TTC549 (cell line): Measurements from ENCODE around the gene NACC2.
A peak's percentile ranks its signal among the peaks of the same experiment; 100 is the strongest.

Experiments
- FAIRE-seq: peaks from 2 replicates; lab custom pipeline; 2012; peaks lifted over from hg19 to GRCh38; lab: Jason Lieb, UNC

Gene NACC2

GRCh38 chr9:136092741-136093140, 2.3 kb downstream of the NACC2 start:
- FAIRE-seq, result no peak

GRCh38 chr9:136092353-136092650, 2.8 kb downstream of the NACC2 start:
- FAIRE-seq, result no peak

- FAIRE-seq, result no peak
These were observed 3.3 kb downstream of the NACC2 start for GRCh38 chr9:136091582-136092352.

GRCh38 chr9:136090768-136091581, 4.1 kb downstream of the NACC2 start:
- no peak for FAIRE-seq

DNA sequence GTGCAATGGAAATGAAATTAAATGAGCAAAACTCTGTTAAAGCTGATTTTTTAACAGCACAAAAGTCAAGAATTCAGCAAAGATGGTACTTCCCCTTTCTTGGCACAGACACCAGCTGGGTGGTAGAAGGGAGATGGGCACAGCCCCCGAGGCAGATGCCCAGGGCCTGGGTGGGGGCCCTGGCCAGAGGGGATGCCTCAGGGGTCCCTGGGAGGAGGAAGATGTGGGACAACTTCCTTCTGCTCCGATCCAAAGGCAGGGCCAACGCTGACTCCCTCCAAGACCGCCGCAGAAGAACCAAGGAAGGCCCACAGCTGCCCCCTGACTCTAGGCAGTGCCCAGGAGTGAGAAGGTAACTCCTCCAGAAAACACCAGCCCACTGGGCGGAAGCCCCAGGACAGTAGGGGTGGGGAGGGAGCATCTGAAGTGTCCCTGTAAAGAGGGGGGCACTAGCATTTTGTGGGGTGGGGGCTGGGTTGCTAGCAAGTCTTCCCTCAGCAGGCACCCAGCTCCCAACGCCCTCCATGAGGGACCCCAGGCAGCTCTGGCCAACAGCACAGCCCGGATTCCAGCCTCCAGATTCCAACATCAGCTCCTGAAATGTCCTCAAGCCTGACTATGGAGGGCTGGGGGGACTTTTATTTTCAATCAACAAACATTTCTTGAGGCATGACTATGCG, 4.9 kb downstream of the NACC2 start:
- FAIRE-seq, result no peak

DNA sequence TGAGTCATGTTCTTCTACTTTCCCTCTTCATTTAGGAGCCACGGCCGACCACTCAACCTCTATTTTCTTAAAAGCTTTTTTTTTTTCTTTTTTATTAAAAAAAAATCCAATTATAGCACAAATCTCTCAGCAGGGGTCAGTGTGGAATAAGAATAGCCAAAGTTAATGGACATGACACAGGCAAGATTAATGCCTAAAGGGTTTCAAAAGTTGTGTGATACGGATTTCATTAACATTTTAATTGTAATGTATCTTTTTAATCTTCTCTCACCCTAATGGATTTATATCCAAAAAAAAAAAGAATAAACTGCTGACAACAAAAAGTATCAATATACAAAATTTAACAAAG, 5.4 kb downstream of the NACC2 start:
- FAIRE-seq, result peak; percentile 68

GRCh38 chr9:136088939-136089696, 6.0 kb downstream of the NACC2 start:
- no peak for FAIRE-seq

- no peak for FAIRE-seq
These were observed 6.6 kb downstream of the NACC2 start for GRCh38 chr9:136088481-136088938.

- no peak for FAIRE-seq
These were observed 7.2 kb downstream of the NACC2 start for GRCh38 chr9:136087741-136088480.

DNA sequence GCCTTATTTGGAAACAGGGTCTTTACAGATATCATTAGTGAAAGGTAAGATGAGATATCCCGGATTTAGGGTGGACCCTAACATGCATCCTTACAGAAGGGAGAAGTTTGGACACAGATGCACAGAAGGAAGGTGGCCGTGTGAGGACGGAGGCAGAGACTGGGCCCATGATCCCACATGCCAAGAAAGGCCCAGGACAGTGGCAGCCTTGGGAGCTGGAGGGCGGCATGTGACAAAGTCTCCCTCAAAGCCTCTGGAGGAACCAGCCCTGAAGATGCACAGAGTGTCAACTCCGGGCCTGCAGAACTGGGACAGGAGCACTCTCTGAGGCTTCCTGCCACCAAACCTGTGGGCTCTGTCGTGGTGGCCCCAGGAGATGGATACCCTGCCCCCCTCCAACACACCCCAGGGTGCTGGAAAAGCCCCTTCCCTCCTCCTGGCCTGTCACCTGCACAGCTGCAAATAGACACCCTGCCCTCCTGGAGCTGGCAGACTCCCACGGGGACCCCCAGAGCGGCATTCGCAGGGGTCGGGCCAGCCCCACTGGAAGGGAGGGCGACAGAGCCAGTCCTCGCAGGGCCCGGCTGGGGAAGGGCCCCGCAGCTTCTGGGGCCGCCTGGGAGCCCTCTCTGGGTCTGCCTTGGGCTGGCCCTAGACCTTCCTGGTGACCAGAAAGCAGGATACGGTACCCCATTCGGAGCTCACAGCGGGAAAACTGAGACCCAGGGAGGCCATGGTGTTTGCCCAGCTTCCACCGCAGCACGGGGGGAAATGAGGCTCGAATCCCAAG, 7.9 kb downstream of the NACC2 start:
- FAIRE-seq, result no peak

DNA sequence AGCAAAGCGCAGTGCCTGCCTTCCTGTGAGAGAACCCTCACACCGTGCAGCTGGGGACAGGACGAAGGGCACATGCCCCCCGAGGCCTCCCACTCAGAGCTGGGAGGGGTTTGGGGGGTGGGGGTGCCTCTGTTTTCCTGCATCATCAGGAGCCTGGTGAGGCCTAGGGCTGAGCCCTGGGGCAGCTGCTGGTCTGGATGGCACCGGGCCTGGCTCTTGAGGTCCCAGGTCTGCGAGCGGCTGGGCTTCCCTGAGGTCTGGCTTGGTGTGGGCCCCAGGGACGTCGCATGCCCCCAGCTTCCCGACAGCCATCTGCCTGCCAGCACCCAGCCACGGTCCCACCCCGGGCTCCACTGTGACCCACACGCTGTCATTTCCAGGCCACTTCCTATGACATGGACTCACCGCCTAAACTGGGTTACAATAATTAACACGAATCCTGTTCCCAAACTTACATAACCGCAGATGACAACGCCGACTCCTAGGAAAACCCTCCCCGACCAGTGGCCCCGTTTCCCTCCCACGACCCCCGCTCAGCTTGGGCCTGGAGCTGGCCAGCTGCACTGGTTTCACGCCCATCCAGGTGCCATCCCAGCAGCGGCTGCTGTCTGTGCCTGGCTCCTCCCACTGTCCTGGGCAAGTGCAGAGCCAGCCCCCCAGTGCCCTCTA, 8.7 kb downstream of the NACC2 start:
- no peak for FAIRE-seq

- no peak for FAIRE-seq
These were observed 9.3 kb downstream of the NACC2 start for GRCh38 chr9:136085815-136086212.

DNA sequence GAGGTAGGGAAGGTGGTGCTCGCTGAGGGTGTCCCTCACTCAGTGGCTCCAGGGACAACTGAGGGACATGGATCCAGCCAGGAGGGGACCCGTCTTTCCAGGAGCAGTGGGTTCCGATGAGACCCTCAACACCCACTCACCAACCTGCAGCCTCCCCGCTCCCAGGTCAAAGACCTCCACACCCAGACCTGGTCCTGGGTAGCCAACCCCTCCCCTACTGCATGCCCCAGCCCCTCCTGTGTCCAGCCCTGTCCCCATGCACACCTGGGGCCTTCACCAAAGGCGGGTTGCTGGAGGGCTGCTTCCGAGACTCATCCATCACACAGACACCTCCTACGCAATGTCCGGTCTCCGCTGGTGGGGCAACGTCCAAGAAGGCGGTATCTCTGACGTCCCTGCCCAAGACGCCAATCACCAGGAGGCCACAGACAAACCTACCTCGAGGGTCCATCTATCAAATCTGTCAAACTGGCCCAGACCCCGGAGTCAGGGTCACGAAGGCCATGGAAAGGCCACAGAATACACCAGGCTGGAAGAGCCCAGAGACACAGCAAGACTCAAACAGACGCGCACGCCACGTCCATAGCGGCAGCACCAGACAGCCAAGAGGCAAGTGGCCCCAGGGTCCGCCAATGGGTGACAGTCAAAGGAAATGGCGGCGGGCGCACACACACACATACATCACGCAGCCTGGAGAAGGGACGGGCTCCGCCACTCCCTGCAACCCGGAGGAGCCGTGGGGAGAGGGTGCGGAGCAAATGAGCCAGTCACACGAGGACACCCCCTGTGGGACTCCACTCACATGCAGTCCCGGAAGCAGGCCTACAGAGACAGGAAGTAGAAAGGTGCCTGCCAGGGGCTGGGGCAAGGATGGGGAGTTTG, 10.8 kb downstream of the NACC2 start:
- FAIRE-seq, result no peak

DNA sequence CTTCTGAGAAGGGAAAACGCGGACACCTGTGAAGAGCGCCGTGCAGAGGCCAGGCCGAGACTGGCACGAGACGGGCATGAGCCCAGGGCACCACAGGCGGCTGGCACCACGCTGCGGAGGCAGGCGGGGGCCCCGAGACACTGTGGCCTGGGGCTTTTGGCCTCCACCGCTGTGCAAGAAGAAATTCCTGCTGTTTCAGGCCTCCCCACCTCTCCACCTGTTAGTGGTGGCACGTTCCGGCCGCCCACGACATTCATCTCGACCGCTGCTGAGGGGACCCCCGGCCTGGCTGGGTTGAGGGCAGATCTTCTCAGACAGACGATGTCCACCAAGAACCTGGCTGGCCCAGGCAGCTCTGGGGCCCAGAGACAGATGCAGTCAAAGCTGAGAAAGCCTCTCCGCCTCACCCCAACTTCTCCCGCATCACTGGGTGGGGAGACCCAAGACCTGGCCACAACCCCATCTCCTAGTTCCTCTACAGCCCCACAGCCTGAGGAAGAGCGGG, 11.5 kb downstream of the NACC2 start:
- FAIRE-seq, result no peak

DNA sequence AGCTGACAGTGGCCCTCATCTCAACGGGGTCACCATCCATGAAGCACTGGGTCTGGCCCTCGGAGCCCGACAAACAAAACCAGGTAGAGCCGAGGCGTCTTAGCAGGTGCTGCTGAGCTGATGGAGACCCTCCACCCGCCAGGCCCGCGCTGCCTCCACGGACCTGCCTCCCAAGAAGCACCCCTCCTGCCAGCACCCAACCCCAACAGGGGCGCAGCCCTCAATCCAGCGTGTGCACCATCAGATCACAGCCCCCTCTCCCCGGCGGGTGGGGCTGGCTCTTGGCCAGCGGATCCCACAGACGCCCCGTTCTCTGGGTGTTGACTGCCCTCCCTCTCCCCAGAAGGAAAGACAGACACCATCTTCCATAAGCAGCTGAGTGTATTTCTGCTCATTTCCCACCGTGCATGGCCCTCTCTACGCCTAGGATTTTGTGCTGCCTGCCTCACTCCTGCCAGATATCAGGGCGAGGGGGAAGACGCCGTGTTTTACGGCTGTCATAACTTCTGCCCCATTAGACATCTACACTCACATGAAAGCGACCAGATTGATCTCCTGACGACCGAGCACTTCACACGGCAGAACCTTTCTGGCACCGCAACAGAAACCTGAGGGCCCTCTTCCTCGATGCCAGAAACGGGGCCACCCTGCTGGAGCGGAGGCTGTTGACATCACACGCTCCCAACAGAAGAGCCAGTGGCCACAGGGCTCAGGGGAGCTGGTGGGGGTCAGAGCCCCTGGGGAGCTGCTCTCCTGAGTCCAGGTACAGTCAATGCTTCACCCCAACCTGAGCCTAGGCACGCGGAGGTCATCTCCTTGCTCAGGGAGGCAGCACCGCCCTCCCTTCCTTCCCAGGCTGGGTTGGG, 12.4 kb downstream of the NACC2 start:
- no peak for FAIRE-seq

DNA sequence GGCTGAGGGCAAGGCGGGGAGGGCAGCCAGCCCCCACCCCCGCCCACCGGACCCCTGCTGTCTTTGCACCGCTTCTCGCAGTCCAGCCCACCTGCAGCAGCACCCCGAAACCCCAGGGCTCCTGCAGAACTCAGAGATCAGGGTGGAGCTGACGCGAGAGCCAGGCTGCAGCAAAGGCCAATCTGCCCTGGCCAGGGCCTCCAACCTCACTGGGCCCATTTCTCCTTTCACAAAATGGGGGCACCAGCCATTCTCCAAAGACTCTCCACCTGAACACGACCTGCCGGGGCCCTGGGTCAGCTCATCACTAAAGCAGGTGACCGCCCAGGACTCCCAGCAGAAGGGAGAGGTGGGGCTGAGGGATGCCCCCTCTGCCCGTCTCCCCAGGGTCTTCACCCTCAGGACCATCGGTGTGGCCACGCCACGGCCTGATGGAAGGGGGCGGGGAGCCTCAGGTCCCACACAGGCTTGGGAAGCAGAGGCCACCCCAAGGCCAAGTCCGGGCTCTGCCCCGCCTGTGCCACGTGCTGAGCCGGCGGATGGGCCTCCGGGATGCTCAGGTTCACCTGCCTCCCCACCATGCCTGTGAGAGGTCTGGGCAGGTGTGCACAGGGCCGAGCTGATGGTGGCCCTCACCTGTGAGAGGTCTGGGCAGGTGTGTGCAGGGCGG, 13.1 kb downstream of the NACC2 start:
- FAIRE-seq, result no peak

DNA sequence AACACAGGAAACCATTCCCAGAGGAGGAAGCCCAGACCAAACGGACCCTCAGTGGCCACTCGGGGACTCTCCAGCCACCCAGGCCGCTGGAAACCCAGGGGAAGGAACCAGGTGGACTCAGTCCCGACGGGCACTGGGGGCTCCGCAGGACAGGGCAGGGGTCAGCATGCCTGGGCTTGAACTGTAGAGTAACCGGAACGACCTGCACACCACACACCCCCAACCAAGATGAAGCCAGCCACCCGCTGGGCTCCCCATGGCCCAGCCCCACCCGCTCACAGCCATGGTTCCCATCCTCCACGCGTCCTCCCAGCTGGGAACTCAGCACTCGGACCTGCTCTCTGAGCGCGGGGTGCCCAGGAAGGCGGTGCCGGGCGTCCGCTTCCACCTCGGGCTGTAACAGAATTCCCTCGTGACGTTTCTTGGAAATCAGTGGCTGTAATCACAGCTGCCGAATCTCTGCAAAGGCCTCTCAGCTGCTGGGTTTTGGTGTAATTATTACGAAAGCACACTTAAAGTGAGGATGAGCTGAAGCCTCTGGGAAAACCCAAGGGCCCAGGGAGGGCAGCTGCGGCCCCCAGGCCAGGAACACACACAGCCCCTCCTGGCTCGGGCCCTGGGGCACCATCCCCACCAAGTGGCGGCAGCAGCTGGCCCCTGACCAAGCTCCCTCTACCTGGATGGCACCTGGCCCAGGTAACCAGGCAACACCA, 13.8 kb downstream of the NACC2 start:
- FAIRE-seq, result no peak
